ENCODE results near the gene ARMH3. TPM values are rescaled to one million over a fixed set of nuclear protein-coding genes. Genes with fewer than 3 reads are reported as not detected.

Gene ARMH3
- 1 to 10 TPM; 5.6 to 8.3 TPM for total RNA-seq

DNA sequence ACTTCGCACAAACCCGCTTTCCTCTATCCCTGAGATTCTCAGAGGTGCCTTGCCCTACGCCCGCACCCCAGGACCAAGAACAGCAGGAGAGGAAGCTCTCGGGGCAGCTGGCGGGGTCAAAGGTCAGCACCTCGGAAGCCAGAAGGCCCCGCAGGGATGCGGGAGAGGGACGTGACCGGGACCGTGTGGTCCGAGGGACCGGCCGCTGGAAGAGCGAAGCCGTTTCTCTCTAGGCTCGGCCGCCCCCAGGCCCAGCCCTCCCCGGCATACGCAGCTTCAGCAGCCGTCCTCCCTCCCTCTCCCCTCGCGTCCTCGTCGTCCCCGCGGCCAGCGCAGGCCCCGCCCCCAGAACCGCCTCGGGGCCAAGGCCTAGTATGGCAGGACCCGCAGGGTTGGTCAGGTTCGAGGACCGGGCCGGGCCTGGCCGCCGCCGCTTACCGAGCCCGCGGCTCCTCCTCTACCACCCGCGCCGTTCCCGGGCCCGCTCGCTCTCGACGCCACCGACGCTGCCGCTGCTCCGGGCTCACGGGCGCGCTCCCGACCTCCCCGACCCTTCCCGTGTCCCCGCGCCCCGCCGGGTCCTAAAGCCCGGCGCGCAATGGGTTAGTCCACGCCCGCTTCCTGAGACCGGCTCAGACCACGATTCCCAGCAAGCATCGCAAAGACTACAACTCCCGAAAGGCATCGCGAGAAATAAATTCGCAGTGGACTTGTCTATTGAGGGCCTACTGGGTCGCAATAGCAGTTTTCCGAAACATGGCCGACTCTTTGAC, at the start of gene ARMH3:
ARMH3 (minus strand) TSS at position 527 of the 773 bp plus-strand sequence. CDS start 16,059 bp downstream, outside the sequence.
- no peaks in the 10 kb centered on the region for H3K9me3 ChIP-seq
- WGBS, 2 donors: 0 to 2% methylated on average over 16 to 73 of the region's 79 CpGs
- H3K27me3 ChIP-seq: no peaks in the 10 kb centered on the region
- ATAC-seq (peak; percentile 98), DNase-seq (peak; percentile 93 to 98 (median 94))
- H3K4me1 ChIP-seq: peaks cover 23% of the 10 kb centered on the region
- intact Hi-C loops (cut with DNase I): no loop called here
- peak; percentile 51 to 75 (median 73) for TF ChIP-seq POLR2A (IDR thresholded peaks at IDR 0.05)
- TF ChIP-seq CTCF (IDR thresholded peaks at IDR 0.05): peak in 1 of 7 experiments; percentile 11
- H3K36me3 ChIP-seq (replicated peaks in 1 of 2; ENCODE audit: insufficient read depth in 1 of 2, low read depth in 2 of 2): no peaks in the 10 kb centered on the region
- peak within 1 kb of the TSS; percentile 71 to 96 (median 88) for H3K27ac ChIP-seq
- H3K4me3 ChIP-seq: peak within 1 kb of the TSS; percentile 74 to 81

DNA sequence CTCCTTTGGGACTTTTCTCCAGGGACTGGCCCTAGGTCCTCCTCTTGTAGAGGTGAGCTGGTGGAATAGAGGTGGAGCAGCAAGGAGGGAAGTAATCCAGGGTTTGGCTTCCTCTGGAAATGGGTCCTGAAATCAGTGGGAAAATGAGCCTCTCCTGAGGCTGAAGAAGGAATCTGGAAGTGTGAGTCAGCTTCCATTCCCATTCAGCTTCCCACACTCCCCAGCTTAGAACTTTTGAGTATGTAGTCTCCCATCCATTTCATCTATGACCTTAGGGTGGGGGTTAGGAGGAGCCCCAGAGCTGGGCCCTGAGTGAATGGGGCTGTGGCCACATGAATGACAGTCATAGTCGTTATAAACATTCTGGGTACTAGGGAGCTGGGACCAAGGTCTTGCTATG, 46.4 kb upstream of the ARMH3 start:
- no peaks in the 10 kb centered on the region for H3K9me3 ChIP-seq
- DNase-seq (no peak), ATAC-seq (no peak)
- TF ChIP-seq CTCF (IDR thresholded peaks at IDR 0.05): no peak
- no peak for TF ChIP-seq POLR2A (IDR thresholded peaks at IDR 0.05)
- no peak overlapping the region for H3K4me3 ChIP-seq
- no peaks in the 10 kb centered on the region for H3K4me1 ChIP-seq
- WGBS, 2 donors: 81 to 88% methylated on average over 1 of the region's 1 CpG
- H3K27ac ChIP-seq: no peak overlapping the region
- intact Hi-C loops (cut with DNase I): no loop called here
- no peaks in the 10 kb centered on the region for H3K27me3 ChIP-seq
- H3K36me3 ChIP-seq (replicated peaks in 1 of 2; ENCODE audit: insufficient read depth in 1 of 2, low read depth in 2 of 2): no peaks in the 10 kb centered on the region

- Histone ChIP-seq H3K4me1 (no peaks in the 10 kb centered on the region), H3K27me3 (no peaks in the 10 kb centered on the region), H3K36me3 (replicated peaks in 1 of 2; ENCODE audit: insufficient read depth in 1 of 2, low read depth in 2 of 2) (no peaks in the 10 kb centered on the region), H3K27ac (no peak overlapping the region), H3K4me3 (no peak overlapping the region), H3K9me3 (no peaks in the 10 kb centered on the region)
- TF ChIP-seq CTCF (IDR thresholded peaks at IDR 0.05) (no peak), POLR2A (IDR thresholded peaks at IDR 0.05) (no peak)
- intact Hi-C loops (cut with DNase I): no loop called here
- no peak for ATAC-seq
- no peak for DNase-seq
- WGBS, 2 donors: 72 to 83% methylated on average over 5 of the region's 5 CpGs
These were observed 45.2 kb upstream of the ARMH3 start for GRCh38 chr10:102101152-102101551.

DNA sequence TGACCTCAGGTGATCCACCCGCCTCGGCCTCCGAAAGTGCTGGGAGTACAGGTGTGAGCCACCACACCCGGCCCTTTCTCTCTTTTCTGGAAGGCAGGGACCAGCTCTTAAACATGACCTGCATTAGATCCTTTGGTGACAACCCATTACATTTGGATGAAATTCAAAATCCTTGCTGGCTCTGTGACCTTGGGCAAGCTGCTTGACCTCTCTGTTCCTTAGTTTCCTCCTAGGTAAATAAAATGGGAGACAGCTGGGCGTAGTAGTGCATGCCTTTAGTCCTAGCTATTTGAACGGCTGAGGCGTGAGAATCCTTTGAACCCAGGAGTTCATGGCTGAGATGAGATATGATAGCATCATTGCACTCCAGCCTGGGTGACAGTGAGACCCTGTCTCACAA, 40.5 kb upstream of the ARMH3 start:
- Histone ChIP-seq H3K9me3 (no peaks in the 10 kb centered on the region), H3K27ac (no peak overlapping the region), H3K4me3 (no peak overlapping the region), H3K27me3 (no peaks in the 10 kb centered on the region), H3K4me1 (no peaks in the 10 kb centered on the region), H3K36me3 (replicated peaks in 1 of 2; ENCODE audit: insufficient read depth in 1 of 2, low read depth in 2 of 2) (no peaks in the 10 kb centered on the region)
- WGBS, 2 donors: 90 to 97% methylated on average over 7 of the region's 7 CpGs
- no peak for TF ChIP-seq CTCF (IDR thresholded peaks at IDR 0.05)
- TF ChIP-seq POLR2A (IDR thresholded peaks at IDR 0.05): no peak
- ATAC-seq (no peak), DNase-seq (no peak)
- intact Hi-C loops (cut with DNase I): no loop called here

DNA sequence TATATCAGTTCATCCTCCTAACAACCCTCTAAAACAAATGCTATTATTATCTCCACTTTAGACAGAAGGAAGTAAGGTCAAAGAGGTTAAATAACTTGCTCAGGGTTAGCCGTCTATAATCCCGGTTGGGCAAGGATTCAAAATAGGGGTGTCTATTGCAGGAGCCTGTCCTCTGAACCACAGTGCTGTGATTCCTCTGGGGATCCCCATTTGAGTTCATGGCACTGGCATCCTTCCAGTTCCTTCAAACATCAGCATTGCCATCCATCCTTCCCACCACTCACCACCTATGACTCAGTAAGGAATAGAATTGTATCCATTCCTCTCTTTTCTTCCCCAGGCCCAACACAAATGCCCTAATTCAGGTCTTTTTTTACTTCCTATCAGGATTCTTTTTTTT, 34.8 kb upstream of the ARMH3 start:
- no peak for ATAC-seq
- WGBS, 2 donors: 64 to 68% methylated on average over 2 of the region's 2 CpGs
- no peak for DNase-seq
- H3K27ac ChIP-seq: no peak overlapping the region
- intact Hi-C loops (cut with DNase I): no loop called here
- TF ChIP-seq POLR2A (IDR thresholded peaks at IDR 0.05): no peak
- no peak overlapping the region for H3K4me3 ChIP-seq
- no peaks in the 10 kb centered on the region for H3K4me1 ChIP-seq
- H3K36me3 ChIP-seq (replicated peaks in 1 of 2; ENCODE audit: insufficient read depth in 1 of 2, low read depth in 2 of 2): no peaks in the 10 kb centered on the region
- H3K9me3 ChIP-seq: no peaks in the 10 kb centered on the region
- H3K27me3 ChIP-seq: no peaks in the 10 kb centered on the region

Data from body of pancreas (tissue), 4 donors.